ENCODE data around the gene CNOT8. TPM values are rescaled to one million over a fixed set of nuclear protein-coding genes. Genes with fewer than 3 reads are reported as not detected.

The CNOT8 gene
- total and polyA plus RNA-seq, 11 donors = 11.5 to 45.6 (median 25.2) TPM

GRCh38 chr5:154896562-154897165 lies 38.2 kb downstream of the CNOT8 start:
- Histone ChIP-seq H3K27me3 (no peaks in the 10 kb centered on the region), H3K9me3 (no peaks in the 10 kb centered on the region), H3K4me1 (no peaks in the 10 kb centered on the region), H3K4me3 (no peak overlapping the region), H3K27ac (no peak overlapping the region), H3K36me3 (peaks cover 0 to 100% (median 99%) of the 10 kb centered on the region in 9 donors)
- TF ChIP-seq CTCF (IDR thresholded peaks at IDR 0.05) = no peak
- DNase-seq (no peak), ATAC-seq (no peak)
- intact Hi-C loops (cut with DNase I) = loop anchor here in 1 of 10 donors (10.0 kb wide), 1 partner anchor 82 kb away; no protein-coding TSS in a partner anchor

GRCh38 chr5:154898210-154898609 lies 39.8 kb downstream of the CNOT8 start:
- no peaks in the 10 kb centered on the region for H3K4me1 ChIP-seq
- H3K27ac ChIP-seq = no peak overlapping the region
- intact Hi-C loops (cut with DNase I) = loop anchor here in 1 of 10 donors (10.0 kb wide), 1 partner anchor 83 kb away; no protein-coding TSS in a partner anchor
- ATAC-seq = no peak
- 74 to 84% (median 80%) methylated on average over 4 of the region's 4 CpGs for WGBS, 4 donors
- H3K27me3 ChIP-seq = no peaks in the 10 kb centered on the region
- H3K36me3 ChIP-seq = peaks cover 0 to 100% (median 99%) of the 10 kb centered on the region in 9 donors
- no peaks in the 10 kb centered on the region for H3K9me3 ChIP-seq
- no peak for DNase-seq
- H3K4me3 ChIP-seq = no peak overlapping the region
- TF ChIP-seq CTCF (IDR thresholded peaks at IDR 0.05) (no peak), POLR2A (IDR thresholded peaks at IDR 0.05) (no peak)

GRCh38 chr5:154899151-154899816 lies 40.9 kb downstream of the CNOT8 start:
- Histone ChIP-seq H3K4me3 (no peak overlapping the region), H3K9me3 (no peaks in the 10 kb centered on the region), H3K4me1 (no peaks in the 10 kb centered on the region), H3K27me3 (no peaks in the 10 kb centered on the region), H3K36me3 (peaks cover 0 to 100% (median 99%) of the 10 kb centered on the region in 9 donors), H3K27ac (peak overlapping the region in 1 of 12 donors; percentile 38)
- TF ChIP-seq CTCF (IDR thresholded peaks at IDR 0.05) (no peak), POLR2A (IDR thresholded peaks at IDR 0.05) (no peak)
- intact Hi-C loops (cut with DNase I) = loop anchor here in 1 of 10 donors (10.0 kb wide), 1 partner anchor 84 kb away; no protein-coding TSS in a partner anchor
- 87 to 94% (median 92%) methylated on average over 9 of the region's 9 CpGs for WGBS, 4 donors
- ATAC-seq = peak in 1 of 4 donors; percentile 42
- no peak for DNase-seq

GRCh38 chr5:154900066-154900465 lies 41.6 kb downstream of the CNOT8 start:
- no peak for TF ChIP-seq POLR2A (IDR thresholded peaks at IDR 0.05)
- TF ChIP-seq CTCF (IDR thresholded peaks at IDR 0.05) = no peak
- H3K27me3 ChIP-seq = no peaks in the 10 kb centered on the region
- WGBS, 4 donors = 91 to 97% (median 96%) methylated on average over 1 of the region's 1 CpG
- ATAC-seq = no peak
- H3K9me3 ChIP-seq = no peaks in the 10 kb centered on the region
- H3K4me1 ChIP-seq = no peaks in the 10 kb centered on the region
- no peak for DNase-seq
- peaks cover 0 to 100% (median 100%) of the 10 kb centered on the region in 9 donors for H3K36me3 ChIP-seq
- H3K4me3 ChIP-seq = no peak overlapping the region
- intact Hi-C loops (cut with DNase I) = no loop called here
- H3K27ac ChIP-seq = no peak overlapping the region

Data from heart left ventricle (tissue), 16 donors.